IPS DF 19.7 (cell line): ENCODE results near the gene CCSER2.

Experiments
- DNase-seq: peaks from one replicate; pipeline ENCODE4 v3.0.0-alpha.2; 2013; ENCODE audit warnings: low read depth, low spot score

Gene CCSER2

DNA sequence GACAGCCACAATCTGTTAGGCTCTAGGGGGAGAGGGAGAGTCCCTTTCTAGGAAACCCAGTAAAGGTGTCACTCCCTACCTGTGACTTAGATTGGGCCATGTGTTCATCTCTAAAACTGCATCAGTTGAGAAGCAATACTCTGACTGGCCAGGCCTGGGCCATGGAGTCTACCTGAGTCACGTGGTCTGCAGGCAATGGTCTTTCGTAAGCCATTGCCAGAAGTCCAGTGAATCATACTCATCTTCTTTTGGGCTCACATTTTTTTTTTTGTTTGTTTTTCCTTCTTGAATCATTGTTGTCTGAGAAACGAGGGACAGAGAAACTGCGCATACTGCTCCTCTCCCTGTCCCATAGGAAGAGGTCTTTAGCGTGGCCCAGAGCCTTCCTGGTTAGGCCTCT lies 215.6 kb downstream of the CCSER2 start:
- DNase-seq, result no peak

DNA sequence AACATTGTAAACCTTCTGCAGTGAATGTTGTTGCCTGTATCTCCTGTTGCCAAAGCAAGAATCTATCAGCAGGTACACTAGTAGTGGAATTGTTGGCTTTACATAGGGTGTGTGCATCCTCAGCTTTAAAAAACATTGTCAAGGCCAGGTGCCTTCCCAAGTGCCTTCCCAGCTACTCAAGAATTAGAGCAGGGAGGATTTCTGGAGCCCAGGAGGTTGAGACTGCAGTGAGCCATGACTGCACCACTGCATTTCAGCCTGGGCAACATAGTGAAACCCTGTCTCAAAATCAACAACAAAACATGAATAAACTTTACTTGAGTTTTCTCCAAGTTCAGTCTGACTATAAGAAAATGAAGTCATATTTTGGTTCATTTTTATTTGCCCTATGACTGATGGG lies 217.3 kb downstream of the CCSER2 start:
- no peak for DNase-seq

DNA sequence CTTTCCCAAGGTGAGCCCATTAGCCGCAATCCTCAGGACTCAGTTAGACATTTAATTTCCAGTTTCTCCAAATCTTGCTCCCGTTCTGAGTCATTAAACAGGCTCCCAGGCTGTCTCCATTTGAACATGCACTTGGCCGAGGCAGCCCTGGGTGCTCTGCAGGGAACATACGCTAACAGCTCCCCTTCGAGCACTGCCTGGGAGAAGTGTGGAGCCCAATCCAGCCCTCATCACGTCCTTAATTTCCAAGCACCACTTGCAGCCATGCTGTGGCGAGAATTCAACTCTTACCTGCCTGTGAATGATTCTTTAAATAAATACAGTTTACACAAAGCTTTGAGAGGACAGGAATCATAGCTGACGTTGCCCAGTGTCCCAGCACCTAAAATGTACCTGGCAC lies 218.2 kb downstream of the CCSER2 start:
- DNase-seq, result no peak

- no peak for DNase-seq
Observed at GRCh38 chr10:84547616-84548015, 219.2 kb downstream of the CCSER2 start.

GRCh38 chr10:84548869-84549268 lies 220.5 kb downstream of the CCSER2 start:
- DNase-seq, result no peak

DNA sequence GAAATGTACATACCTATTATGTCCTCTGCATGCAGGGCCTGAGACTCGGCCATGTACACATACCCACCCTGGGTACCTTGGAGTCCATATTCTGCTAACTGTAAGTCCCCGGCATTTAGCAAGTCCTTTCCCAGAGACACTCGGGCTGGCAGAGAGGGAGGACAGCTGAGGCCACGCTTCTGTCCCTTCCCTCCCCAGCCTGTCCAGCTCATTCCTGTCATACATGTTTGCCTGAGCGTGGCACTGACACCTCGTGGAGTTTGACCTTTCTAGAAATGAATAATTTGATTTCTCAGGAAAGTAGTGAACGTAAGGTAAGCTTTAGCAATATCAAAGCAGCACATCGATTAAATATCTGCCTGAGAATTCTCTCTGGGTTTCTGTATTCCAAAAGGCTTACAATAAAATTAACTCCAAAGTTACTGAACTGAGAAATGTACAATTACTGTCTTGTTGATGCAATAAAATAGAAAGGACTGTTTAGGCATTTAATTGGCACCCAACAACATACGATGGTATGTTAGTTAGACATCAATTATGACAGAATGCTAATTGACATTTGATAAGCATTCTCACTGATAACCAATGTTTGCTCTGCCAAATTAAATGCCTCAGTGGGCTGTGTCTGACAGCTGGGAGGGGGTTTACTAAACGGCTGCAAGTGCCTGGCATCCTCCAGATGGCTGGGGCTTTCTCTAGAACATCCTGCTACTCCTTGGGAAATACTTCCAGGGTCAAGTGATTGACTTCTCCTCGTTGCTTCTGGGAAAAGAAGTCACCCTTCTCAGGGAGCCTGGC lies 221.2 kb downstream of the CCSER2 start:
- DNase-seq, result no peak

- no peak for DNase-seq
Observed at GRCh38 chr10:84550756-84551436, 222.5 kb downstream of the CCSER2 start.

DNA sequence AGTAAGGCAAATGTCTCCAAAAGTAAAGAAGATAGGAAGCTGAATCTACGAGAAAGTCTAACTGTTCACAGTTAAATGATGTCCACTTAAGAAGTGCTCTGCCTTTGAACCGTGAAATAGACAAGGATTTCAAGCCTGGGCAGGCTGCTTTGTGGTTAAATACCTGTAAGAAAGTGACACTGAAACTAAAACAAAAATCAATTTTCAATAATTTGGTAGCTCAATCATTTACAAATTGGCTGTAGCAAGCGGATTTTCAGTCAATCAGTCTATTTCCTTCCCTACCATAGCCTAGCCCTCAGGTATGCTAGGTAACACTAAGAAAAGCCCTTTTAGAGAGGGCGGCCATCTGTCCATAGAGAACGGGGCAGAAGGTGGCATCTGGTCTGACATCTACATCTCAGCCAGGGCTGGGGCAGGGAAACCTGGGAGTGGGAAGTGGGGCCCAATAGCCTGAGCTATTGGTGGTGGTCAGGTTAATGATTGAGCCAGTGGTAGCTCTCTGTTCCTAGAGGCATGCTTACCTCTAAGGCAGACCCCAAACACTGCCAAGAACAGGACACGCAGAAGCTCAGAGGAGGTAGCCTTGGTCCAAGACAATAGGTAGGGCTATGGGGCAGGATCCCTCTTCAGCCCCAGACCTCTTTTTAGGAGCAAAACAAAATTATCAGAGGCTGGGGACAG lies 223.2 kb downstream of the CCSER2 start:
- no peak for DNase-seq

GRCh38 chr10:84552478-84552877 lies 224.1 kb downstream of the CCSER2 start:
- no peak for DNase-seq

- no peak for DNase-seq
Observed at GRCh38 chr10:84562592-84562991, 234.2 kb downstream of the CCSER2 start.

- DNase-seq, result no peak
Observed at GRCh38 chr10:84563355-84563754, 235.0 kb downstream of the CCSER2 start.

DNA sequence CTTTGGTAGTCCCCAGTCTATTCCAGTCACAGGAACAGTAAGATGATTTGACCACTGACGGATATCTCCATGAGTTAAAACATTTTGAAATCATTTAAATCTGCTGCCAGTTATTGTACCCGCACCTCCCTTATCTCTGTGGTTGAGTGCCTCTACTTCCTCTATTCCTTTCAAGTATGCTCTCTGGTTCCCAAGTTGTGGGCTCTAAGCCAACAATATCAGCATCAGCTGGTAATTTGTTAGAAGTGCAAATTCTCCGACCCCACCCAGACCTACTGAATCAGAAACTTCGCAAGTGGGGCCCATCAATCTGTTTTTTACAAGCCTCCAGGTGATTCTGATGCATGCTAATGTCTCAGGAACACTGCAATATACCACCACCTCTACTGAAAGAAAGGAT lies 235.5 kb downstream of the CCSER2 start:
- DNase-seq, result no peak

- no peak for DNase-seq
Observed at GRCh38 chr10:84565881-84566582, 237.6 kb downstream of the CCSER2 start.

DNA sequence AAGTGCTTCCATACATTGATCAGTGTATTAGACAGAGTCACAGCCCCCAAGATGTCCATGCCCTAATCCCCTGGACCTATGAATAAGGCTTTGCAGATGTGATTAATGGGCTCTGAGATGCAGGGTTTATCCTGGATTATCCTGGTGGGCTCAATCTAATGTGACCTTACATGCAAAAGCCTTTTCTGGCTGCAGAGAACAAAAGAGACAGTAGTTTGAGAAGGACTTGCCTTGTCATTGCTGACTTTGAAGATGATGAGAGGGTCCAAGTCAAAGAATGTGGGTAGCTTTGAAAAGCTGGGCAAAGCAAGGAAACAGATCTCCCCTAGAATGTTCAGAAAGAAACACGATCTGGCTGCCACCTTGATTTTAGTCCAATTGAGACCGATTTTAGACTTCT lies 238.7 kb downstream of the CCSER2 start:
- DNase-seq, result no peak
